BJ (cell line): ENCODE results near the gene UAP1L1. TPM values are rescaled to one million over a fixed set of nuclear protein-coding genes. Genes with fewer than 3 reads are reported as not detected.
A peak's percentile ranks its signal among the peaks of the same experiment; 100 is the strongest.

ENCODE experiments used
- CTCF ChIA-PET: fragments of 350-600 bp; formaldehyde crosslinking; extraction: SDS; loops from one replicate; lab custom pipeline; 2021; ENCODE audit warnings: antibody characterized with exemption, inconsistent platforms; lab: Yijun Ruan, JAX
- POLR2A ChIA-PET: fragments of 300-600 bp; sonication (Branson Sonifier 250); formaldehyde crosslinking; extraction: SDS; loops from one replicate; lab custom pipeline; 2021; ENCODE audit warnings: antibody characterized with exemption; lab: Charles Lee
- DNase-seq: peaks from one replicate; pipeline ENCODE4 v3.0.0-alpha.2; 2011; ENCODE audit warnings: low read depth
- H3K27me3 ChIP-seq: 2 replicates; pipeline ENCODE4 v1.6.0; 2011; ENCODE audit warnings: low read length; ENCODE audit not compliant: control insufficient read depth, insufficient read depth
- H3K36me3 ChIP-seq: 2 replicates; pipeline ENCODE4 v1.5.1; 2011; ENCODE audit warnings: low read length; ENCODE audit not compliant: control insufficient read depth, insufficient read depth
- H3K4me3 ChIP-seq: 2 replicates; pipeline ENCODE4 v1.5.1; 2011; ENCODE audit warnings: low read depth, mild to moderate bottlenecking, control low read depth, low read length
- polyA plus RNA-seq: library from polyadenylated mRNA; depleted of rRNA; stranded (reverse); fragments of >200 nt; gene quantifications from 2 replicates; pipeline ENCODE4 v1.2.3, GENCODE V29; 2011
- TF ChIP-seq, protein P1 (sequence below): IDR thresholded peaks from 2 replicates; pipeline ENCODE4 v1.5.1; 2011; ENCODE audit warnings: low read depth, mild to moderate bottlenecking, control low read depth, inconsistent platforms, low read length, moderate library complexity; ENCODE audit not compliant: insufficient read depth

Gene UAP1L1
- polyA plus RNA-seq, 1 experiment = 5.6 TPM

DNA sequence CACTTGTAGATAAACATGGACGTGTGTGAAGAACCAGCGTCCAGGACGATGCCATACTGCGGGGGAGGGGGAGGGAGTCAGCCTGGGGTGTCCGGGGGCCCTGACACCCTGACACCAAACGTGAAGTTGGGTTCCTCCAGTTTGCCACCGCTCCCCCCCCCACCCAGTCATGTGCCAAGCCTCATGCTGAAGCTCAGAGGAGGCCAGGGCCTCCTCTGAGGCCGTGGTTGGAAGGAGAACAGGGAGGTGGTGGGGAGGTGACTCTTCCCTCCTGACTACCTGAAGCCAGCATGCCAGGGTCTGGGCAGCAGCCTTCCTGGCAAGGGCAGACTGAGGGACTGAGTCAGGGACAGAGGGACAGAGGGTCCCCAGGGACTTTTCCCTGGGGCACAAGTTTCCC lies 25.0 kb upstream of the UAP1L1 start:
- POLR2A ChIA-PET = no interaction called here

DNA sequence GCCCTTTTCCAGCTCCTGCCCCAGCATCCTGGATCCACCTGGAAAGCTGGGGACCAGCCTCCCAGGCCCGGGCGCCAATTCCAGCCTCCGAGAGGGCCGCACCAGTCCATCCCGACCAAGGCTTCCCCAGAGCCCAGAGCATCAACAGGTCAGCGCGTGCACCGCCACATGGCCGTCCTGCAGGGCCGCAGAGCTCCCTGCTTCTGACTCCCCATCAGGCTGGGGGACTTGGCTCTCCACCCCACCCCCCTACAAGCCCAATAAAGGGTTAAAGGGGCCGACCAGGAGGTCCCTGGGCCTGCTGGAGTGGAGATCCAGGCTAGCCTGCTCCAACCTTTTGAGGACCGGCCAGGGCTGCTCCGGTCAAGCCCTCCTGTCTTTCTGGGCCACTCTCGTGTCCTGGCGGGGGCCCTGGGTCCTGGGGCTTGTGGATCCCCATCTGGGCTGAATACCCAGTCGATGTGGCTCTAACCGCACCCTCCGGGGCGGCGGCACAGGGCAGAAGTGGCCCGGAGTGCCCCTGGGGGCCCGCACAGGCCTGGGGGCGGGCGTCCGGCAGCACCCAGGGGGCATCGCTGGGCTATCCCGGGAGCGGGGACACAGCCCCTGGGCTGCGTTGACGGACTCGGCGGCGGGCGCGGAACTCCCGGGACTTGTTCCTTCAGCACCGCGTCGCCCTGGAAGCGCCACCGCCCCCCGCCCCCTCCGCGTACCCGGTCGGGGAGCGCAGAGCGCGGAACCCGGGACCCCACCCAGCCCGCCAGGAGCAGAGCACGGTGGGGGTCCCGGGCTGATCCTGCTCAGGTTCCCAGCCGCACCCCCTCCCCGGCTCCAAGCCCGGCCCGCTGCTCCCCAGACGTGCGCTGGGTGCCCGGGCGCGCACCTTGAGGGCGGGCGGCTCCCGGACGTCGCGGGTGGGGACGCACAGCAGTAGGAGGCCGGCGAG lies 24.0 kb upstream of the UAP1L1 start:
- no peaks in the 10 kb centered on the region for H3K36me3 ChIP-seq
- TF ChIP-seq, protein P1, sequence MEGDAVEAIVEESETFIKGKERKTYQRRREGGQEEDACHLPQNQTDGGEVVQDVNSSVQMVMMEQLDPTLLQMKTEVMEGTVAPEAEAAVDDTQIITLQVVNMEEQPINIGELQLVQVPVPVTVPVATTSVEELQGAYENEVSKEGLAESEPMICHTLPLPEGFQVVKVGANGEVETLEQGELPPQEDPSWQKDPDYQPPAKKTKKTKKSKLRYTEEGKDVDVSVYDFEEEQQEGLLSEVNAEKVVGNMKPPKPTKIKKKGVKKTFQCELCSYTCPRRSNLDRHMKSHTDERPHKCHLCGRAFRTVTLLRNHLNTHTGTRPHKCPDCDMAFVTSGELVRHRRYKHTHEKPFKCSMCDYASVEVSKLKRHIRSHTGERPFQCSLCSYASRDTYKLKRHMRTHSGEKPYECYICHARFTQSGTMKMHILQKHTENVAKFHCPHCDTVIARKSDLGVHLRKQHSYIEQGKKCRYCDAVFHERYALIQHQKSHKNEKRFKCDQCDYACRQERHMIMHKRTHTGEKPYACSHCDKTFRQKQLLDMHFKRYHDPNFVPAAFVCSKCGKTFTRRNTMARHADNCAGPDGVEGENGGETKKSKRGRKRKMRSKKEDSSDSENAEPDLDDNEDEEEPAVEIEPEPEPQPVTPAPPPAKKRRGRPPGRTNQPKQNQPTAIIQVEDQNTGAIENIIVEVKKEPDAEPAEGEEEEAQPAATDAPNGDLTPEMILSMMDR = no peak
- POLR2A ChIA-PET = no interaction called here
- peaks cover 17% of the 10 kb centered on the region for H3K27me3 ChIP-seq
- DNase-seq = no peak
- H3K4me3 ChIP-seq = 0 out of 2 replicates have a peak overlapping the region, but pooled peaks have one; percentile 6
- CTCF ChIA-PET = interaction anchor here (0.9 to 5.6 kb wide), 4 partner anchors 11 to 18 kb away, joined by 3 to 49 read pairs (median 6); no protein-coding TSS in a partner anchor

More for the DNA sequence above, 25.0 kb upstream of the UAP1L1 start:
- TF ChIP-seq, protein P1 = no peak
- CTCF ChIA-PET = interaction anchor here (0.6 to 5.6 kb wide), 7 partner anchors 12 to 146 kb away, joined by 3 to 49 read pairs (median 3); partner anchors contain the start of gene SAPCD2
- peaks cover 19% of the 10 kb centered on the region for H3K27me3 ChIP-seq
- no peak for DNase-seq
- no peaks in the 10 kb centered on the region for H3K36me3 ChIP-seq
- H3K4me3 ChIP-seq = no peak overlapping the region

DNA sequence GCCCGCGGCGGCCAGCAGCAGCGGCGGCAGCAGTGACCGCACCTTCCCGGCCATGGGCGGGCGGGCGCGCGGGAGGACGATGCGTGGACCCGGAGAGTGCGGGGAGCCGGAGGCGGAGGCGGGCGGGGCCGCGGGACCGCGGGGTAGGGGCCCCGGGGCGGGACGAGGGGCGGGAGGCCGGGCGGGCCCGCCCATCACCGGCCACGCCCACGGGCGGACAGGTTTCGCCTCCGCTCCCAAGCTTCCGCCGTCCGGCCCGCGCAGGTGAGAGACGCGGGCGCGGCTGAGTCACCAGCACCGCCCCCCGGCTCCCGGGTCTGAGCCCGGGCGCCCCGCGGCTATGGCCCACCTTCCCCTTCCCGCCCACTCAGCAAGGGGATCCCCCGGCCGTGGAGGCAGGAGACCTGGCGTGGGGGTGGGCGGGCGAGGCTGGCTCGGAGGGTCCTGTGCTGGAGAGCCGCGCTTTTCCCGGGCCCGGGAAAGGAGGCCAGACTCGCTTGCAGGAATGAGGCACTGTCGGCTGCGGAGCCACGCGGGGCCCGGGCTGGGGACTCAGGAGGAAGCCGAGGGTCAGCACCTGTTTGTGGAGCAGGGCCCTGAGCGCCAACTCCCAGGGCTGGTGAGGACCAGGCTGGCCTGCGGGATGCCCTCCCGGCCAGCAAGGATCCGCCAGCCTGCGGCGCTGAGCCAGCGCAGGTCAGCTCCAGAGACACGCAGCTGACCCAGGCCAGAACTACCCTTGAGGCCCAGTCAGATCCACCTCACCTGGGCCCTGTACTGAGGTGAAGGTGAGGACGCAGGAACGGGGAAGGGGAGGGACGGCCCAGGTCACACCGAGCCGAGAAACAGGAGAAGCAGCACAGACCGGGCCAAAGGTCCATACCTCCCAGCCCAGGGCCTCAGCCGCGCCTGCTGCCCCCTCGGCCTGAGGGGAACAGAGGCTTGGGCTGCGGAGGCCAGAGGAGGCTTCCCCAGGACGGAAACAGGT lies 23.1 kb upstream of the UAP1L1 start, which contains the start of gene ENTPD2:
Gene ENTPD2 (minus strand): TSS at position 118 of the 988 bp plus-strand sequence. CDS start 64 bp downstream, at position 54.
- Histone ChIP-seq H3K27me3 (peaks cover 15% of the 10 kb centered on the region), H3K36me3 (no peaks in the 10 kb centered on the region), H3K4me3 (0 out of 2 replicates have a peak within 1 kb of the TSS, but pooled peaks have one; percentile 6)
- TF ChIP-seq, protein P1 = no peak
- ChIA-PET CTCF (interaction anchor here (3.2 to 5.6 kb wide), 2 partner anchors 10 to 14 kb away, joined by 26 to 49 read pairs; no protein-coding TSS in a partner anchor), POLR2A (no interaction called here)
- DNase-seq = no peak

DNA sequence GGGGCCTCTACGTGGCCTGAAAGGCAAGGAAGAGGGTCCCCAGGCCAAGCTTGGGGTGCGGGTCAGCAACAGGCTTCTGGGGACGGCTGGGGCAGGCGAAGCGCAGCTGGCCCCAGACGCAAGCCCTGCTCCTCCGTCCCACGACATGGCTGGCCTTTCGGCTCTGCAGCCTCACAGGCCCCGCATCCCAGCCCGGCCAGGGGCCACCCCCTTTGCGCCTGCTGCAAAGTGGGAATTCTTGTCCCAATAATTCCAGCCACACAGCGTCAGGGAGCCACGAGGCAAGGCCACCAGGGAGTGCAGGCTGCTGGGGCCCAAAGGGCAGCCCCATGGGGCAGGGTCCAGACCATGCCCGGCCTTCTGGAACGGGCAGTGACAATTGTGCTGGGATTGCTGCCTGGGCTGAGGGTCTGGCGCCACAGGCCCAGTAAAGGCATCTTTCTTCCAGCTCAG lies 22.4 kb upstream of the UAP1L1 start:
- TF ChIP-seq, protein P1 = no peak
- Histone ChIP-seq H3K4me3 (no peak overlapping the region), H3K27me3 (peaks cover 12% of the 10 kb centered on the region), H3K36me3 (no peaks in the 10 kb centered on the region)
- ChIA-PET POLR2A (no interaction called here), CTCF (interaction anchor here (2.1 to 5.6 kb wide), 4 partner anchors 8 to 20 kb away, joined by 9 to 49 read pairs (median 19); partner anchors contain the start of gene NPDC1)
- DNase-seq = no peak
